Natural killer cell (primary cell): ENCODE results near the gene ST6GALNAC3. TPM values are rescaled to one million over a fixed set of nuclear protein-coding genes. Genes with fewer than 3 reads are reported as not detected.

Experiments
- ATAC-seq, 3 donors: fragments of 150-1000 bp in 2 of 3; fragments of 200-7000 bp in 1 of 3; cut with Tn5 transposase; 1 replicate in 1 of 3; 2 replicates in 2 of 3; pipeline ENCODE4 v1.10.0; 2021; ENCODE audit warnings: mild to moderate bottlenecking in 2 of 3, moderate library complexity in 2 of 3
- DNase-seq, 2 donors: peaks; one replicate each; pipeline versions ENCODE4 v3.0.0 to v3.0.0-alpha.2; 2013 to 2021; ENCODE audit warnings: mixed read lengths in 1 of 2
- H3K27ac ChIP-seq: one replicate; pipeline ENCODE4 v1.5.1; 2013; ENCODE audit warnings: mild to moderate bottlenecking, low read length
- H3K27me3 ChIP-seq: one replicate; pipeline ENCODE4 v1.6.1; 2013; ENCODE audit warnings: low read length; ENCODE audit not compliant: control insufficient read depth, insufficient read depth
- H3K36me3 ChIP-seq: one replicate; pipeline ENCODE4 v1.6.1; 2013; ENCODE audit warnings: low read length; ENCODE audit not compliant: control insufficient read depth, insufficient read depth
- H3K4me1 ChIP-seq: one replicate; pipeline ENCODE4 v1.6.1; 2013; ENCODE audit warnings: low read length; ENCODE audit not compliant: control insufficient read depth, insufficient read depth
- H3K4me3 ChIP-seq: one replicate; pipeline ENCODE4 v1.5.1; 2013; ENCODE audit warnings: low read length
- H3K9me3 ChIP-seq: one replicate; pipeline ENCODE4 v1.6.1; 2013; ENCODE audit warnings: low read length; ENCODE audit not compliant: control insufficient read depth, insufficient read depth
- H3K27ac Mint-ChIP-seq, 2 donors: one replicate each; pipeline ENCODE4 v1.8.0; 2022; ENCODE audit warnings: mild to moderate bottlenecking in 2 of 2, mixed read lengths in 2 of 2, moderate library complexity in 1 of 2
- H3K27me3 Mint-ChIP-seq, 2 donors: one replicate each; pipeline ENCODE4 v1.8.0; 2022; ENCODE audit warnings: low read depth in 2 of 2, mixed read lengths in 2 of 2
- H3K36me3 Mint-ChIP-seq: one replicate; pipeline ENCODE4 v1.8.0; 2022; ENCODE audit warnings: mixed read lengths
- H3K4me1 Mint-ChIP-seq, 2 donors: one replicate each; pipeline ENCODE4 v1.8.0; 2022; ENCODE audit warnings: mixed read lengths in 2 of 2
- H3K4me3 Mint-ChIP-seq: one replicate; pipeline ENCODE4 v1.8.0; 2022; ENCODE audit warnings: mild to moderate bottlenecking, moderate library complexity, mixed read lengths
- H3K9me3 Mint-ChIP-seq, 2 donors: one replicate each; pipeline ENCODE4 v1.8.0; 2022; ENCODE audit warnings: mixed read lengths in 2 of 2
- CTCF ChIP-seq: fragments of 200-600 bp; IDR thresholded peaks from one replicate; pipeline ENCODE4 v1.8.0; 2022; ENCODE audit warnings: antibody characterized with exemption
- WGBS: methylation state at CpG from one replicate; pipeline ENCODE4 v1.1.7; 2013; ENCODE audit warnings: missing lambda C conversion rate; ENCODE audit not compliant: insufficient coverage; 5-methylcytosine and 5-hydroxymethylcytosine counted together
- intact Hi-C: fragments of 100-400 bp; cut with micrococcal nuclease; formaldehyde crosslinking; loops from one replicate; pipeline ENCODE4 v1.14.2; 2022
- total RNA-seq, 4 donors: library from RNA; stranded (reverse); fragments of 120-200 nt in 1 of 4; gene quantifications; one replicate each; pipeline versions ENCODE4 v1.2.3 to v1.2.4, GENCODE V29; 2013 to 2022

The ST6GALNAC3 gene
- total RNA-seq, 3 donors from 2014 or later (not counting 1 experiment from before 2014, with no cell fraction given): not detected

- no peaks in the 10 kb centered on the region for H3K36me3 ChIP-seq
- H3K27ac Mint-ChIP-seq: no peak overlapping the region
- peaks cover 0 to 7% of the 10 kb centered on the region in 2 donors for H3K27me3 Mint-ChIP-seq
- DNase-seq (no peak), ATAC-seq (no peak)
- H3K4me1 ChIP-seq: no peaks in the 10 kb centered on the region
- H3K27ac ChIP-seq: no peak overlapping the region
- H3K4me3 ChIP-seq: no peak overlapping the region
- TF ChIP-seq CTCF: no peak
- no peaks in the 10 kb centered on the region for H3K9me3 ChIP-seq
- H3K4me3 Mint-ChIP-seq: no peak overlapping the region
- H3K27me3 ChIP-seq: no peaks in the 10 kb centered on the region
- no peaks in the 10 kb centered on the region for H3K9me3 Mint-ChIP-seq
- no peaks in the 10 kb centered on the region for H3K4me1 Mint-ChIP-seq
- intact Hi-C loops: no loop called here
- no peaks in the 10 kb centered on the region for H3K36me3 Mint-ChIP-seq
- 95% methylated on average over 2 of the region's 2 CpGs for whole genome bisulfite sequencing
Measured at GRCh38 chr1:76133977-76134376, 59.4 kb downstream of the ST6GALNAC3 start.

DNA sequence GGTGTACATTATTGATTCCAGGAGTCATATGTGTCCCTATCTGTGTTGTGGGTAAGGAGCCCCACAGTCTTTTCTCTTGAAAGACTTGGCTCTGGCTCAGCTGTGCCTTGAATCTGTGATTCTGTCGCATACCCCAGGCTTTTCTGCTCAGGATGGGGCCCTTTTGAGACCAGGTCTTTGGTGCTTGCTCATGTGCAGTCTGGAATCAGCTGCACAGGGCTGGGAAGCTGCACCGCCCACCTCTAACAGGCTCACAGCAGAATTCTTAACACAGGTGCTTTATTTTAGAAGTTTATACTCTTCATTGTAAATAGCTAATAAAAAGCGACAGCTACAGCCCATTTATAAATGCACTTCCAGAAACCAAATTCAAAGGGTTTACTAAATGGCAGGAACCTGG is 61.3 kb downstream of the ST6GALNAC3 start:
- no peaks in the 10 kb centered on the region for H3K4me1 Mint-ChIP-seq
- no peak overlapping the region for H3K27ac Mint-ChIP-seq
- intact Hi-C loops: no loop called here
- peaks cover 0 to 7% of the 10 kb centered on the region in 2 donors for H3K27me3 Mint-ChIP-seq
- Histone ChIP-seq H3K4me3 (no peak overlapping the region), H3K9me3 (no peaks in the 10 kb centered on the region), H3K27me3 (no peaks in the 10 kb centered on the region), H3K36me3 (no peaks in the 10 kb centered on the region), H3K27ac (no peak overlapping the region), H3K4me1 (no peaks in the 10 kb centered on the region)
- no peak for TF ChIP-seq CTCF
- no peak for ATAC-seq
- 94% methylated on average over 3 of the region's 3 CpGs for WGBS
- H3K36me3 Mint-ChIP-seq: no peaks in the 10 kb centered on the region
- no peaks in the 10 kb centered on the region for H3K9me3 Mint-ChIP-seq
- DNase-seq: no peak
- no peak overlapping the region for H3K4me3 Mint-ChIP-seq

GRCh38 chr1:76136894-76137293 is 62.3 kb downstream of the ST6GALNAC3 start:
- Mint-ChIP-seq H3K36me3 (no peaks in the 10 kb centered on the region), H3K4me3 (no peak overlapping the region), H3K27ac (no peak overlapping the region), H3K9me3 (no peaks in the 10 kb centered on the region), H3K27me3 (peaks cover 3 to 7% of the 10 kb centered on the region in 2 donors), H3K4me1 (no peaks in the 10 kb centered on the region)
- intact Hi-C loops: no loop called here
- no peak overlapping the region for H3K27ac ChIP-seq
- H3K9me3 ChIP-seq: no peaks in the 10 kb centered on the region
- H3K4me3 ChIP-seq: no peak overlapping the region
- no peak for TF ChIP-seq CTCF
- H3K4me1 ChIP-seq: no peaks in the 10 kb centered on the region
- 86% methylated on average over 3 of the region's 3 CpGs for WGBS
- no peaks in the 10 kb centered on the region for H3K27me3 ChIP-seq
- ATAC-seq (no peak), DNase-seq (no peak)
- H3K36me3 ChIP-seq: no peaks in the 10 kb centered on the region

GRCh38 chr1:76137746-76138145 is 63.2 kb downstream of the ST6GALNAC3 start:
- H3K27ac ChIP-seq: no peak overlapping the region
- no peaks in the 10 kb centered on the region for H3K36me3 Mint-ChIP-seq
- no peaks in the 10 kb centered on the region for H3K4me1 ChIP-seq
- TF ChIP-seq CTCF: no peak
- ATAC-seq (no peak), DNase-seq (no peak)
- H3K4me3 ChIP-seq: no peak overlapping the region
- no peak overlapping the region for H3K4me3 Mint-ChIP-seq
- no peaks in the 10 kb centered on the region for H3K4me1 Mint-ChIP-seq
- no peaks in the 10 kb centered on the region for H3K9me3 Mint-ChIP-seq
- H3K36me3 ChIP-seq: no peaks in the 10 kb centered on the region
- peaks cover 0 to 4% of the 10 kb centered on the region in 2 donors for H3K27me3 Mint-ChIP-seq
- 92% methylated on average over 2 of the region's 3 CpGs for WGBS
- H3K9me3 ChIP-seq: no peaks in the 10 kb centered on the region
- H3K27me3 ChIP-seq: no peaks in the 10 kb centered on the region
- H3K27ac Mint-ChIP-seq: no peak overlapping the region
- intact Hi-C loops: no loop called here
